ENCODE data around the gene ATP8A1. TPM values are rescaled to one million over a fixed set of nuclear protein-coding genes. Genes with fewer than 3 reads are reported as not detected.

Gene ATP8A1
- total RNA-seq, 2 experiments from 2014 or later: 80.0 to 141 TPM

DNA sequence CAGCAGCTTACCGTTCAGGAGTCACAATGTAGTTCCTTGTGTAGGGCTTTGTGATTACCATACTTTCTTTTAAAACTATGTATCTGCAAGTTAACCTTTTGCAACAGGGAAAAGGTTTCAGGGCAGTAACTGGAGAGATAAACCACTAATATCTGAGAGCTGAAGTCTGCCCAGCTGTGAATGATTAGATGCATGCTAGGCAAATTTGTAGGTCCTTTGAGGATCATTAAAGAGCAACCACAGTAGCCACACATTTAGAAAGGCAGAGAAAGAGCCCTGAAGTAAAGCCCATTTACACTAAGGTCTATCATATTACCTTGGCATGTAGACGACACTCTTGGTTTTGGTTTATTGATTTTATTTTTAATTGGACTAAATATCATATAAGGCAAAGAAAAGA lies 60.0 kb downstream of the ATP8A1 start:
- DNase-seq (ENCODE audit: low spot score): no peak
- intact Hi-C loops (cut with micrococcal nuclease; ENCODE audit: unreplicated experiment): no loop called here
- Histone ChIP-seq H3K36me3 (ENCODE audit: insufficient read depth, low read length) (peaks cover 91% of the 10 kb centered on the region), H3K79me2 (ENCODE audit: insufficient read depth, low read depth, low read length) (peaks cover 12% of the 10 kb centered on the region), H3K4me3 (ENCODE audit: low read depth, low read length, poor library complexity, severe bottlenecking) (no peak overlapping the region), H3K27ac (ENCODE audit: low read depth, low read length, poor library complexity, severe bottlenecking) (no peak overlapping the region), H3K4me1 (ENCODE audit: insufficient read depth, low read length, poor library complexity, severe bottlenecking) (peaks cover 9% of the 10 kb centered on the region), H2AFZ (ENCODE audit: low read length) (no peak overlapping the region), H3K9me3 (ENCODE audit: low read length) (no peaks in the 10 kb centered on the region), H3K9me2 (ENCODE audit: insufficient read depth, low read length) (no peaks in the 10 kb centered on the region; the same call in 1 of the 2 replicates), H3K4me2 (ENCODE audit: low read length) (no peak overlapping the region), H4K20me1 (ENCODE audit: insufficient read depth, low read length) (no peaks in the 10 kb centered on the region)
- CTCF ChIA-PET (ENCODE audit: unreplicated experiment): no interaction called here
- POLR2A ChIA-PET: interaction anchor here (0.7 to 1.2 kb wide), 4 partner anchors 8 to 315 kb away, joined by 3 to 4 read pairs (median 4); no protein-coding TSS in a partner anchor
- TF ChIP-seq CTCF (conservative IDR thresholded peaks at IDR 0.05; ENCODE audit: low read length) (no peak), EZH2phosphoT487 (IDR thresholded peaks at IDR 0.05; ENCODE audit: borderline replicate concordance, low read depth, low read length) (no peak)
- BruUV-seq (replicated peaks): no TSS peak

DNA sequence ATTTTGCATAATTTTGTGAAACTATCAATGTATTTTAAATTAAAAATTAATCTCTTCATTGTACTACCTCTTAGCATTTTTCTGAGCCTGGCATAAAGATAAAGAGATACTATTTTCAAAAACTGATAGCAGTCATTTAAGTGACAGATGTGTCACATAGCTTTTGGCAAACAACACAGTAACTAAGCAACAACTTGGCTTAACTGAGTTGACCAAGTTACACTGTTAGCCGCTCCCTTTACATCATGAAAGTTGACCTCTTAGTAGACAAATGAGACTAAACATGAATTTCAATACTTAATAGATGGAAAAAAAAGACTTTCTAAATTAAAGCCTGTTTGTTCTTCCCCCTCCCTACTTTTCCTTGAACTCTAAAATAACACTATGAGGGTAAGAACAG lies 62.0 kb downstream of the ATP8A1 start:
- POLR2A ChIA-PET: no interaction called here

More for the DNA sequence above, 62.0 kb downstream of the ATP8A1 start:
- Histone ChIP-seq H3K4me1 (ENCODE audit: insufficient read depth, low read length, poor library complexity, severe bottlenecking) (no peaks in the 10 kb centered on the region), H3K4me2 (ENCODE audit: low read length) (no peak overlapping the region), H3K9me3 (ENCODE audit: low read length) (no peaks in the 10 kb centered on the region), H3K9me2 (ENCODE audit: insufficient read depth, low read length) (no peaks in the 10 kb centered on the region; the same call in 1 of the 2 replicates), H3K27ac (ENCODE audit: low read depth, low read length, poor library complexity, severe bottlenecking) (no peak overlapping the region), H4K20me1 (ENCODE audit: insufficient read depth, low read length) (no peaks in the 10 kb centered on the region), H3K79me2 (ENCODE audit: insufficient read depth, low read depth, low read length) (peaks cover 5% of the 10 kb centered on the region), H2AFZ (ENCODE audit: low read length) (no peak overlapping the region), H3K36me3 (ENCODE audit: insufficient read depth, low read length) (peaks cover 88% of the 10 kb centered on the region), H3K4me3 (ENCODE audit: low read depth, low read length, poor library complexity, severe bottlenecking) (no peak overlapping the region)
- CTCF ChIA-PET (ENCODE audit: unreplicated experiment): no interaction called here
- DNase-seq (ENCODE audit: low spot score): no peak
- intact Hi-C loops (cut with micrococcal nuclease; ENCODE audit: unreplicated experiment): no loop called here
- no peak for TF ChIP-seq CTCF (conservative IDR thresholded peaks at IDR 0.05; ENCODE audit: low read length)
- no peak for TF ChIP-seq EZH2phosphoT487 (IDR thresholded peaks at IDR 0.05; ENCODE audit: borderline replicate concordance, low read depth, low read length)
- no TSS peak for BruUV-seq (replicated peaks)
